SK-N-MC (cell line): Measurements from ENCODE around the gene SLC35E3.

Experiments
- EZH2 ChIP-seq: fragments of 200-600 bp; sonication (generic); IDR thresholded peaks from one replicate; pipeline ENCODE4 v1.6.1; 2017; ENCODE audit warnings: antibody characterized with exemption
- POLR2AphosphoS5 ChIP-seq: IDR thresholded peaks from 2 replicates; pipeline ENCODE4 v1.6.1; 2012; ENCODE audit warnings: mild to moderate bottlenecking, low read depth, low read length, borderline replicate concordance

DNA sequence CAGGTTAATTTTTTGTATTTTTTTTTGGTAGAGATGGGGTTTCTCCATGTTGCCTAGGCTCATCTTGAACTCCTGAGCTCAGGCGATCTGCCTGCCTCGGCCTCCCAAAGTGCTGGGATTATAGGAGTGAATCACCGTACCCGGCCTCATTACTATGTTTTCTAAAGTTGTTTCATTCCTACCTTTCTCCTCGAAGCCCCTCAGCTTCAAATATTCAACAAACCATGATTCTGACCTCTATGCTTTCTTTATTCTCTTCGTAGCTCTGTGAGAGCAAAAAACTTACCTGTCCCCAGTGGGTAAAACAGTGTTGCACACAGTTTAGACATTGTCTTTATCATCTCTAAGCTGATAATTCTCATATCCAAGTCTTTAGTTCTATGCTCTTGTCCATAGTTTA is 35.8 kb downstream of the SLC35E3 start:
- TF ChIP-seq EZH2, result no peak
- no peak for TF ChIP-seq POLR2AphosphoS5
